PC-3 (cell line): ENCODE results near the gene MYL2. TPM values are rescaled to one million over a fixed set of nuclear protein-coding genes. Genes with fewer than 3 reads are reported as not detected.

Experiments used
- ATAC-seq: fragments of 200-7000 bp; cut with Tn5 transposase; 2 replicates; pipeline ENCODE4 v1.9.1; 2020; ENCODE audit warnings: mild to moderate bottlenecking, moderate library complexity
- BruUV-seq: library from RNA; stranded (reverse); fragments of 400-500 nt; replicated peaks from 2 replicates; lab custom pipeline; 2021; lab: Mats Ljungman, UMichigan
- CTCF ChIA-PET: fragments of 300-600 bp; sonication (Branson Sonifier 250); formaldehyde crosslinking; loops from one replicate; lab custom pipeline; 2022; ENCODE audit warnings: antibody characterized with exemption; lab: Charles Lee
- POLR2A ChIA-PET: fragments of 300-600 bp; sonication (Branson Sonifier 250); formaldehyde crosslinking; loops from one replicate; lab custom pipeline; 2022; ENCODE audit warnings: antibody characterized with exemption; ENCODE audit not compliant: unreplicated experiment; lab: Charles Lee
- DNase-seq: peaks from one replicate; pipeline ENCODE4 v3.0.0-alpha.2; 2015
- H2AFZ ChIP-seq: fragments of 300-600 bp; sonication (generic); 2 replicates; pipeline ENCODE4 v1.6.0; 2016; ENCODE audit warnings: antibody characterized with exemption, low read length
- H3F3A ChIP-seq: fragments of 300-600 bp; sonication (generic); one replicate; pipeline ENCODE4 v1.6.0; 2017; ENCODE audit warnings: antibody characterized with exemption, low read length, control low read depth, mild to moderate bottlenecking; ENCODE audit not compliant: unreplicated experiment
- H3K27ac ChIP-seq: fragments of 300-600 bp; sonication (generic); 2 replicates; pipeline ENCODE4 v1.5.1; 2016; ENCODE audit warnings: mild to moderate bottlenecking, low read length
- H3K27me3 ChIP-seq: fragments of 300-600 bp; sonication (generic); 2 replicates; pipeline ENCODE4 v1.6.1; 2016; ENCODE audit warnings: low read length, mixed read lengths
- H3K36me3 ChIP-seq: fragments of 300-600 bp; sonication (generic); 2 replicates; pipeline ENCODE4 v1.6.1; 2016; ENCODE audit warnings: low read depth, mixed run types, low read length, mixed read lengths
- H3K4me1 ChIP-seq: fragments of 300-600 bp; sonication (generic); 2 replicates; pipeline ENCODE4 v1.5.1; 2016; ENCODE audit warnings: low read length; ENCODE audit not compliant: insufficient read depth
- H3K4me2 ChIP-seq: fragments of 300-600 bp; sonication (generic); 2 replicates; pipeline ENCODE4 v1.6.0; 2016; ENCODE audit warnings: low read length
- H3K4me3 ChIP-seq: fragments of 300-600 bp; sonication (generic); 2 replicates; pipeline ENCODE4 v1.5.1; 2016; ENCODE audit warnings: mild to moderate bottlenecking, low read length, mixed read lengths
- H3K79me2 ChIP-seq: fragments of 300-600 bp; sonication (generic); 2 replicates; pipeline ENCODE4 v1.6.1; 2017; ENCODE audit warnings: low read length, mixed read lengths
- H3K9ac ChIP-seq: fragments of 300-600 bp; sonication (generic); 2 replicates; pipeline ENCODE4 v1.6.0; 2016; ENCODE audit warnings: mild to moderate bottlenecking, low read length
- H3K9me2 ChIP-seq: fragments of 300-600 bp; sonication (generic); replicated peaks from 2 replicates; pipeline ENCODE4 v1.6.1; 2016; ENCODE audit warnings: mixed run types, low read length, mixed read lengths
- H3K9me3 ChIP-seq: fragments of 300-600 bp; sonication (generic); 2 replicates; pipeline ENCODE4 v1.6.1; 2016; ENCODE audit warnings: low read length, mixed read lengths
- H4K20me1 ChIP-seq: fragments of 300-600 bp; sonication (generic); 2 replicates; pipeline ENCODE4 v1.6.1; 2016; ENCODE audit warnings: low read length, mixed read lengths
- CTCF ChIP-seq: fragments of 300-600 bp; sonication (generic); conservative IDR thresholded peaks from 2 replicates; pipeline ENCODE4 v1.5.1; 2017; ENCODE audit warnings: antibody characterized with exemption, low read depth, mild to moderate bottlenecking, low read length
- EZH2 ChIP-seq: fragments of 300-600 bp; sonication (generic); IDR thresholded peaks from one replicate; pipeline ENCODE4 v1.6.1; 2017; ENCODE audit warnings: antibody characterized with exemption, mild to moderate bottlenecking, low read length; ENCODE audit not compliant: unreplicated experiment
- EZH2phosphoT487 ChIP-seq: fragments of 300-600 bp; sonication (generic); IDR thresholded peaks from 2 replicates; pipeline ENCODE4 v1.6.1; 2018; ENCODE audit warnings: mild to moderate bottlenecking, antibody characterized with exemption, low read length, borderline replicate concordance
- intact Hi-C: fragments of 100-400 bp; cut with micrococcal nuclease; formaldehyde crosslinking; loops from 2 replicates; pipeline ENCODE4 v1.9.0; 2023
- total RNA-seq: library from RNA; depleted of rRNA; stranded (reverse); fragments of >200 nt; gene quantifications from 2 replicates; pipeline ENCODE4 v1.2.3, GENCODE V29; 2014

Gene MYL2
- total RNA-seq, 1 experiment from 2014 or later, result not detected

GRCh38 chr12:110885152-110885840 is 35.1 kb downstream of the MYL2 start:
- Histone ChIP-seq H3F3A (no peaks in the 10 kb centered on the region), H3K36me3 (no peaks in the 10 kb centered on the region), H3K4me3 (no peak overlapping the region), H2AFZ (no peak overlapping the region), H4K20me1 (no peaks in the 10 kb centered on the region), H3K27me3 (no peaks in the 10 kb centered on the region), H3K9me3 (no peaks in the 10 kb centered on the region), H3K4me1 (no peaks in the 10 kb centered on the region), H3K9me2 (no peaks in the 10 kb centered on the region), H3K4me2 (no peak overlapping the region), H3K27ac (no peak overlapping the region), H3K79me2 (no peaks in the 10 kb centered on the region), H3K9ac (no peak overlapping the region)
- BruUV-seq, result no TSS peak
- ATAC-seq, result no peak
- ChIA-PET POLR2A (no interaction called here), CTCF (interaction anchor here (0.6 kb wide), 3 partner anchors 12 to 415 kb away, joined by 3 to 4 read pairs (median 4); no protein-coding TSS in a partner anchor)
- DNase-seq, result no peak
- TF ChIP-seq CTCF (no peak), EZH2phosphoT487 (no peak), EZH2 (no peak)
- intact Hi-C loops, result loop anchor here (5.0 kb wide), 3 partner anchors 58 to 333 kb away; no protein-coding TSS in a partner anchor

DNA sequence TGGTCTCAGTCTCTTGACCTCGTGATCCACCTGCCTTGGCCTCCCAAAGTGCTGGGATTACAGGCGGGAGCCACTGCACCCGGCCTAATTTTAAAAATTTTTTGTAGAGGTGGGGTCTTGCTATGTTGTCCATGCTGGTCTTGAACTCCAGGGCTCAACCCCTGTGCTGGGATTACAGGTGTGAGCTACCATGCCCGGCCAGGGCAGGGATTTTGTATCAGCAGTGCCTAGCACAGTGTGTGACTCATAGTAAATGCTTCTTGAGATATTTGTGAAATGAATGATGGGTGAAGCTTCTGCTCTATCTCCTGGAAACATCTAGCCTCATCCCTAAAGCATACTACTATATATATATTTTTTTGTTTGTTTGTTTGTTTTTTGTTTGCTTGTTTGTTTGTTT is 37.1 kb downstream of the MYL2 start:
- H3K9ac ChIP-seq, result no peak overlapping the region
- H3K4me3 ChIP-seq, result no peak overlapping the region
- H3K36me3 ChIP-seq, result no peaks in the 10 kb centered on the region
- H3K9me3 ChIP-seq, result no peaks in the 10 kb centered on the region
- no peaks in the 10 kb centered on the region for H3K27me3 ChIP-seq
- no peaks in the 10 kb centered on the region for H4K20me1 ChIP-seq
- intact Hi-C loops, result no loop called here
- no peak for DNase-seq
- ChIA-PET POLR2A (no interaction called here), CTCF (no interaction called here)
- H2AFZ ChIP-seq, result no peak overlapping the region
- no peak overlapping the region for H3K27ac ChIP-seq
- H3K4me2 ChIP-seq, result no peak overlapping the region
- BruUV-seq, result no TSS peak
- H3F3A ChIP-seq, result no peaks in the 10 kb centered on the region
- ATAC-seq, result no peak
- no peaks in the 10 kb centered on the region for H3K79me2 ChIP-seq
- no peaks in the 10 kb centered on the region for H3K9me2 ChIP-seq
- no peak for TF ChIP-seq CTCF
- no peak for TF ChIP-seq EZH2phosphoT487
- TF ChIP-seq EZH2, result no peak
- H3K4me1 ChIP-seq, result no peaks in the 10 kb centered on the region

DNA sequence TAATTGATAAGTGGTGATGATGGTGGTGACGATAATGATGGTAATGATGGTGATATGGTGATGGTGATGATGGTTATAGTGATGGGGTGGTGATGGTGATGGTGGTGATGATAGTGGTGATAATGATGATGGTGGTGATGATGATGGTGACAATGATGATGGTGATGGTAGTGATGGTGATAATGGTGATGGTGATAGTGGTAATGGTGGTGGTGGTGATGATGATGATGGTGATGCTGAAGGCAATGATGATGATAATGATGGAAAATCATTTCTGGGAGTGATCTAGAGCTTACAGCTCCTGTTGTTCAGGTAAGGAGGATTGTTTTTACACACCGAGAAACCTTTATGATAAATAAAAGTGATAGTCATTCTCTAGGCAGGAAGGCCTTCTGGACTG is 39.7 kb downstream of the MYL2 start:
- ATAC-seq (no peak), DNase-seq (no peak)
- ChIA-PET CTCF (no interaction called here), POLR2A (no interaction called here)
- H3K4me1 ChIP-seq, result no peaks in the 10 kb centered on the region
- BruUV-seq, result no TSS peak
- H3K9me3 ChIP-seq, result no peaks in the 10 kb centered on the region
- TF ChIP-seq EZH2phosphoT487 (no peak), EZH2 (no peak), CTCF (no peak)
- H3K4me3 ChIP-seq, result no peak overlapping the region
- H3K36me3 ChIP-seq, result no peaks in the 10 kb centered on the region
- H2AFZ ChIP-seq, result no peak overlapping the region
- no peaks in the 10 kb centered on the region for H3K27me3 ChIP-seq
- H3F3A ChIP-seq, result no peaks in the 10 kb centered on the region
- H3K9me2 ChIP-seq, result no peaks in the 10 kb centered on the region
- intact Hi-C loops, result no loop called here
- no peaks in the 10 kb centered on the region for H3K79me2 ChIP-seq
- no peaks in the 10 kb centered on the region for H4K20me1 ChIP-seq
- H3K9ac ChIP-seq, result no peak overlapping the region
- H3K27ac ChIP-seq, result no peak overlapping the region
- H3K4me2 ChIP-seq, result no peak overlapping the region
